ENCODE results near the gene MSANTD4.

MSANTD4 gene

GRCh38 chr11:106021181-106021966 is 666 bp downstream of the MSANTD4 start:
- peak overlapping the region; percentile 76 for H3K27ac ChIP-seq (replicated peaks)
- peak in 1 of 2 experiments; percentile 9 for DNase-seq (ENCODE audit: low read depth in 1 of 2, low spot score in 1 of 2)

GRCh38 chr11:106017093-106017492 is 4.9 kb downstream of the MSANTD4 start:
- no peak for TF ChIP-seq SPI1 (IDR thresholded peaks at IDR 0.05; ENCODE audit: borderline replicate concordance, low read depth)
- TF ChIP-seq POLR2AphosphoS5 (IDR thresholded peaks at IDR 0.05; ENCODE audit: low read depth): no peak
- TF ChIP-seq GABPA (IDR thresholded peaks at IDR 0.05; ENCODE audit: low read depth): no peak
- no peak for TF ChIP-seq CTCF (IDR thresholded peaks at IDR 0.05; ENCODE audit: insufficient read depth, low read length)
- TF ChIP-seq REST (IDR thresholded peaks at IDR 0.05; ENCODE audit: insufficient replicate concordance, low read depth): no peak
- Histone ChIP-seq H3K27me3 (ENCODE audit: insufficient read depth, poor library complexity, severe bottlenecking) (no peaks in the 10 kb centered on the region), H3K4me3 (replicated peaks; ENCODE audit: insufficient read depth, low read length) (no peak overlapping the region), H3K27ac (replicated peaks) (no peak overlapping the region)
- DNase-seq (ENCODE audit: low read depth in 1 of 2, low spot score in 1 of 2): no peak

More at GRCh38 chr11:106021181-106021966, 666 bp downstream of the MSANTD4 start:
- TF ChIP-seq REST (IDR thresholded peaks at IDR 0.05; ENCODE audit: insufficient replicate concordance, low read depth) (no peak), SPI1 (IDR thresholded peaks at IDR 0.05; ENCODE audit: borderline replicate concordance, low read depth) (no peak)
- Histone ChIP-seq H3K4me3 (replicated peaks; ENCODE audit: insufficient read depth, low read length) (peak overlapping the region; percentile 99), H3K27me3 (ENCODE audit: insufficient read depth, poor library complexity, severe bottlenecking) (no peaks in the 10 kb centered on the region)

GRCh38 chr11:106015066-106015465 is 7.0 kb downstream of the MSANTD4 start:
- H3K27ac ChIP-seq (replicated peaks): no peak overlapping the region
- DNase-seq (ENCODE audit: low read depth in 1 of 2, low spot score in 1 of 2): no peak

More at GRCh38 chr11:106015066-106015465, 7.0 kb downstream of the MSANTD4 start:
- Histone ChIP-seq H3K27me3 (ENCODE audit: insufficient read depth, poor library complexity, severe bottlenecking) (no peaks in the 10 kb centered on the region), H3K4me3 (replicated peaks; ENCODE audit: insufficient read depth, low read length) (no peak overlapping the region)
- no peak for TF ChIP-seq REST (IDR thresholded peaks at IDR 0.05; ENCODE audit: insufficient replicate concordance, low read depth)
- no peak for TF ChIP-seq POLR2AphosphoS5 (IDR thresholded peaks at IDR 0.05; ENCODE audit: low read depth)
- TF ChIP-seq GABPA (IDR thresholded peaks at IDR 0.05; ENCODE audit: low read depth): no peak
- TF ChIP-seq SPI1 (IDR thresholded peaks at IDR 0.05; ENCODE audit: borderline replicate concordance, low read depth): no peak
- no peak for TF ChIP-seq CTCF (IDR thresholded peaks at IDR 0.05; ENCODE audit: insufficient read depth, low read length)

Data from HL-60 (cell line).